Heart left ventricle (tissue), 13 donors: ENCODE measurements around the gene ZNF512B.

Experiments used
- CTCF ChIP-seq, 12 donors: fragments of 200-600 bp; sonication (generic) in 4 of 12; IDR thresholded peaks; one replicate each; pipeline versions ENCODE4 v1.5.0 to v1.8.0; 2018 to 2022; ENCODE audit warnings: antibody characterized with exemption in 12 of 12, mild to moderate bottlenecking in 5 of 12
- POLR2A ChIP-seq, 2 donors: fragments of 450-650 bp; IDR thresholded peaks; one replicate each; pipeline ENCODE4 v1.6.1; 2017; ENCODE audit warnings: antibody characterized with exemption in 2 of 2, mild to moderate bottlenecking in 2 of 2, moderate library complexity in 2 of 2
- donor health status: ischemic (EF 13 %, LVEDD 7.1; RV severe dilation, severe dysfunction).
- donor health status: DM: no; HTN: yes; CAD: no.
- donor health status: DM: no; HTN: no; CAD: no.
- donor health status: ischemic (EF 25% LVEDD 6.9; RV normal size, moderate dysfunction).
- donor health status: ischemic (EF 25% LVEDD 5.7; RV mildly dilated, moderate dysfunction).
- donor health status: ischemic (EF 35%, LVEDD 5.7; RV mildly dilated, moderate dysfunction).
- donor health status: nonischemic (EF 11% LVEDD 7.7; RV severe dilation, severe dysfunction).
- donor health status: DM: yes; HTN: yes; CAD: no.
- donor health status: PGD.
- donor health status: ischemic (EF 29% LVEDD 5.4; RV normal size, mild dysfunction).
- donor health status: nonischemic (EF 23%, LVEDD 6.1; RV moderate dilation, normal function).

GRCh38 chr20:63924241-63924640 is 45.5 kb downstream of the ZNF512B start:
- TF ChIP-seq CTCF (IDR thresholded peaks at IDR 0.05) (no peak), POLR2A (IDR thresholded peaks at IDR 0.05) (no peak)
